NB4 (cell line): ENCODE results near the gene RNF175.

Experiments
- MAX ChIP-seq: IDR thresholded peaks from 2 replicates; pipeline ENCODE4 v1.6.1; 2011; ENCODE audit warnings: low read depth, low read length
- MYC ChIP-seq: IDR thresholded peaks from 2 replicates; pipeline ENCODE4 v1.6.1; 2011; ENCODE audit warnings: low read depth, low read length
- POLR2A ChIP-seq: IDR thresholded peaks from 2 replicates; pipeline ENCODE4 v1.6.1; 2011; ENCODE audit warnings: mild to moderate bottlenecking; ENCODE audit not compliant: insufficient read length; ENCODE audit errors: extremely low read depth
- TF ChIP-seq, protein P1 (sequence below): IDR thresholded peaks from one replicate; pipeline ENCODE4 v1.5.1; 2012; ENCODE audit warnings: low read depth, low read length

- TF ChIP-seq, protein P1, sequence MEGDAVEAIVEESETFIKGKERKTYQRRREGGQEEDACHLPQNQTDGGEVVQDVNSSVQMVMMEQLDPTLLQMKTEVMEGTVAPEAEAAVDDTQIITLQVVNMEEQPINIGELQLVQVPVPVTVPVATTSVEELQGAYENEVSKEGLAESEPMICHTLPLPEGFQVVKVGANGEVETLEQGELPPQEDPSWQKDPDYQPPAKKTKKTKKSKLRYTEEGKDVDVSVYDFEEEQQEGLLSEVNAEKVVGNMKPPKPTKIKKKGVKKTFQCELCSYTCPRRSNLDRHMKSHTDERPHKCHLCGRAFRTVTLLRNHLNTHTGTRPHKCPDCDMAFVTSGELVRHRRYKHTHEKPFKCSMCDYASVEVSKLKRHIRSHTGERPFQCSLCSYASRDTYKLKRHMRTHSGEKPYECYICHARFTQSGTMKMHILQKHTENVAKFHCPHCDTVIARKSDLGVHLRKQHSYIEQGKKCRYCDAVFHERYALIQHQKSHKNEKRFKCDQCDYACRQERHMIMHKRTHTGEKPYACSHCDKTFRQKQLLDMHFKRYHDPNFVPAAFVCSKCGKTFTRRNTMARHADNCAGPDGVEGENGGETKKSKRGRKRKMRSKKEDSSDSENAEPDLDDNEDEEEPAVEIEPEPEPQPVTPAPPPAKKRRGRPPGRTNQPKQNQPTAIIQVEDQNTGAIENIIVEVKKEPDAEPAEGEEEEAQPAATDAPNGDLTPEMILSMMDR, result no peak
- TF ChIP-seq POLR2A (no peak), MAX (no peak), MYC (no peak)
Measured at GRCh38 chr4:153661908-153662307, 97.9 kb downstream of the RNF175 start.
